ENCODE data around the gene ROS1.

ROS1 gene

GRCh38 chr6:117440706-117441525 is 15.2 kb upstream of the ROS1 start:
- DNase-seq, result no peak

DNA sequence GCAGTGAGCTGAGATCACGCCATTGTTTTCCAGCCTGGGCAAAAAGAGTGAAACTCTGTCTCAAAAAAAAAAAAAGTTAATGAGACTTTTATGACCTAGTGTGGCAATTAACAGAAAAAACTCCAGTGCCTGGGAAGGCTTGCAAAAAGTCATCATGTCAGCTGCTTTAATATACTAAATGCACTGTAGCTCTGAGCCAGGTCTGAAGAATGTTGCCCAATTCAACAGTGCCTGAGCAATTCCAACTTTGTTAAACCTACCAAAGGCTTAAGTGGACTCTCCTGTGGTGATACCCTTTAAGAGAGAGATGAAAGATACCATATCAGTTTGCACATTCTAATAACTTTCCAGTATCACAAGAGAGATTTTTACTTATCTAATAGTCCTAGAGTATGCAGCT is 6.5 kb upstream of the ROS1 start:
- DNase-seq, result no peak

DNA sequence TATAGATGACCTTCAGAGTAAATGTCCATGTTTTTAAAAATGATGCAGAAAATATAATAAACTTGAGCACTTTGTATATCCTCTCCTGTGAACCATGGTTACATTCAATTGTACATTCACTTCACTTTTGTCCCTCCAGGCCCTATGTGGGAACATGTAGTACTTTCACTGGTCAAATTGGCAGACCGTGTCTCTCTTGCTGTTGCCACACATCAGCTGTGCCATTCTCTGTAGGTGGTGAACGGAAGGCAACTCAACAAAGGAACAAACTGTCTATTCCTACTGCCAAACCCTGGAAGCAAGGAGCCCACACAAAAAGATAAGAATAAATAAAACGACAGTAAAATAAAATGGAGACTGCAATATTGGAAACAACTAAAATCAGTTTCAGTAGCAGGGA is 2.0 kb downstream of the ROS1 start:
- no peak for DNase-seq

GRCh38 chr6:117418320-117418719 is 7.4 kb downstream of the ROS1 start:
- DNase-seq, result no peak

DNA sequence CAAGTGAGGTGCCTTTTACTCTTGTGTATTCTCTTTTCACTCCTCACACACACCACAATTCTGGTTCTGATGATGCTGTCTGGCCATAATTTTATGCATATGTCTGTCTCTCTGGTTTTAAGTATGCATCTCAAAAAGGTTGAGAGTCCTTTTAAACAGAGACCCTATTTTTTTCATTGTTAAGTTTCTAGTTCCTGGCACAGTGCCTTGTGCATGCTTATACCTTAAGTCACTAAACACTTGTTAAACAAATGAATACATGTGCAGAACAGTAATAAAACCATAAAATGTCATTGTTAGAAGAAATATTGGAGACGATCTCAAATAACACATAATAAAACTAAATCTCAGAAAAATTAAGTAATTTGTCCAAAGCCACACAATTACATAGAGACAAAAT is 7.9 kb downstream of the ROS1 start:
- DNase-seq, result no peak

GRCh38 chr6:117414770-117415169 is 11.0 kb downstream of the ROS1 start:
- DNase-seq, result no peak

GRCh38 chr6:117411474-117411873 is 14.3 kb downstream of the ROS1 start:
- no peak for DNase-seq

GRCh38 chr6:117409863-117410262 is 15.9 kb downstream of the ROS1 start:
- DNase-seq, result no peak

GRCh38 chr6:117409420-117409819 is 16.3 kb downstream of the ROS1 start:
- no peak for DNase-seq

DNA sequence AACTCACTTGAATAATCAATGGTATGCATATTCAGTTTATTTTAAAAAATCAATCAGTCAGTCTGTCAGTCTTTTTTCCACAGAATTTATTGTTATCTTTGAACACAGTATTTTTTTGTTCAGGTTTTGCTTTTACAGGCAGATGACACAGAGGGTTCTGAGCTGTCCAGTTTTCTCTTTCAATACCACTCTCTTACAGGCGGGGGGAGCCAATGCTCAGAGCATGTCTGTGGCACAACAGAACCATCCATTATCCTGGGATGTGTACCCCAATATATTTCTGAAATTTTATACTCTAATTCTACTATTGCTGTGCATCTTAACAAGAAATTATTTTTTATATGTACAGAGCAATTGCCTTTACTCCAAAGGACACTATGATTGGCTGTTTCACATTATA is 21.2 kb downstream of the ROS1 start:
- no peak for DNase-seq

GRCh38 chr6:117401799-117402198 is 23.9 kb downstream of the ROS1 start:
- no peak for DNase-seq

GRCh38 chr6:117399924-117400323 is 25.8 kb downstream of the ROS1 start:
- no peak for DNase-seq

- DNase-seq, result no peak
Measured at GRCh38 chr6:117399126-117399525, 26.6 kb downstream of the ROS1 start.

GRCh38 chr6:117397536-117398227 is 28.1 kb downstream of the ROS1 start:
- DNase-seq, result no peak

DNA sequence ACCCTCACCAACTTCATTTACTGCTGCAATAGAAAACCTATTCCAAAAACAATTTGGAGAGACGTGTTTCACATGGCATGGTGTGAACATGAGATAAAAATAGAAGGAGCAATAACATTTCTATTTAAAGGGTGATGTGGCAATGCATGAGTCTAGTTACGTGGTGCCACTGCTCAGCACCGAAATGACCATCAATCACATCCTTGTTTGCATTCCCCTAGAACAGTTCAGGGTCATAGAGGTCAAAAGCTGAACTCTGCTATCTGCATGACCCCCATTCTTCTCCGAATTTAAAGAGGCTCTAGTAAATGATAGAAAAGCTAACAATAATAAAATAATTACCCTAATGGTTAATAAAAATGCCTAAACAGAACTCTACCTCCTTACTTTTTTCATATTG is 29.5 kb downstream of the ROS1 start:
- no peak for DNase-seq

DNA sequence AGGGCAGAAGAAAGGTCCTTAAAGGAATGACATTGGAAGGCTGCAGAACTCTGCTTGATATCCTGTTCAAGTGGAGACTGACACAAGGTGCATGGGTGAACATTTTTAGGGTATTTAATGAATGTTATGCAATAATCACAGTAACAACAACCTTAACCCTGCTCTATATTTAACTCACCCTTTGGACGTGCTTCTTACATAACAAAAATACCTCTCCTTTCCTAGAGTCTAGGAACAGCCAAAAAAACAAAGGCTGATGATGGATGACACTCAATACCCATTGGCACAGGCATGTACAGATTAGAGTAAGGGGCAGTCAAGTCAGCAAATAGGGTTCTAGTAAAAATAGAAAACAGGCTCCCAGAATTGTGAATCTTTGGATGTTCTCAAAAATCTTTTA is 30.6 kb downstream of the ROS1 start:
- no peak for DNase-seq

DNA sequence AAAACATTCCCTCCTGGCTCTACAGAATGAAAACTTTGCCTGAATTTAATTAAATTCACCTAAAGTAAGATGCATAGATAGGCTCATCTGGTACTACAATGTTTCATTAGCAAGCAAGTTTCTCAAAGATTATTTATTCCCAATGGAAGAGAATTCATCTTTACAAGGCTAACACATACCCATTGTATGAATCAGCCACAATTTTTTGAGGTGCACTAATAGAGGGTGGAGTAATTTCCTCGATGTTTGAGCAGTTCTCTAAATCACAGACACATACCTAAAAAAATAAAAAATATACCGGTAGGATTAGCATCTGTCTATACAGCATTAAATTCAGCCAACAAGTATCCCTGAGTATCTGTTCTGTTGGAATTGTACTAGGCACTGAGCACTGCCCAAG is 32.7 kb downstream of the ROS1 start:
- DNase-seq, result no peak

GRCh38 chr6:117391874-117392583 is 33.7 kb downstream of the ROS1 start:
- DNase-seq, result no peak

DNA sequence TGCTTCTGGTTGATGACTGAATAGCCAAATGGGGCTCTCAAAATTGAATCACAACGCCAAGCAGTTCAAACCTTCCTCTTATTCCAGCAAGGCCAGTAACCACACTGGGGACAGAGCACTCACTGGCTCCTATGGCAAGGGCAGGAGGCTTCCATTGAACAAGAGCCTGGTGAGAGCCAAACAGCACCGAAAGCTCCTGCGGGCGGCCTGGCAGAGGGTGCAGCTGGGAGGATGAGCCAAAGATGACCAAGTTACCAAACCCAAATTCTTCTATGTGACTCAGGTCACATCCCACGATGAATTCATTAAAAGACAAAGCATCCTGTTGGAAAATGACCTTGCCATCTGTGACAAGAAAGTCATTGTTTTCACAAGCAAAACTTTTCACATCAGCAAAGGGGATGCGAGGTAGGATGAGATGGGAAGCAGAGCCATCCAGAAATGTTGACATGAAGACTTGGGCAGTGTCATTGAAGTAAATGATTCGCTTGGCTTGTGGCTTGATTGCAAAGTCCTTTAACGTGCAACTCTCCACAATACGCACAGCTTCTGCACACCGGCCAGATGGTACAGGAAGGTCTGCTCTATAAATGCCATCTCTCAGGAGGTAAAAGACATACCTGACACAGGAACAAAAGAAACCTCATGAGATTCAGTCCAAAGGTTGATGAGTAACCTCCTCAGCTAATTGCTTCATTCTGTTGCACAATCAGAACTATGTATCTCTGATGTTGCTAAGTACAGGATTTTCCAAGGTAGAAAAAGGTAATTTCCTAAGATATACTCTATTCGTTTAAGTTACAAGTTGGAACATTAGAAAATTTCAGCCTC is 36.3 kb downstream of the ROS1 start:
- no peak for DNase-seq

DNA sequence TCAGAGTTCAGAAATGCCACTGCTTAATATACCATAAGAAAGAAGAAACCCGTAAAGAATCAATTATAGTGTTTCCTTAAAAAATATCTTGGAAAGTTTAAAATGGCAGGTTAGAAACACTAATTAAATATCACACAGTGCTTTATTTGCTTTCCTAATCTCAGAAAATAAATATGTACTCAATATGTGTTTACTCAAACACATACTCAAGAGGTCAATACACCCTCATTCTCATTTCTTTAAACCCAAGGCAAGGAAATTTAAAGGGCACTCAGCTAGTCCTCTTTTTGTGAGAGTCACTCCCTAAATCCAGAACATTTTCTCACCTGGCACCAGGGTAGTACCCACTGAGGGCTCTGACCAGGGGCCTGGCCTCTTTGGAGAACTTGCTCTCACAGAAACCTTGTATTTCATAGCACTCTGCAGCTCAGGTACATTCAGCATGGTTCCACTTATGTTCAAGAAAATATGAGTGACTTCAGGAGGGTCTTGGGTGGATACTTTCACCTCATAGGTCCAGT is 38.2 kb downstream of the ROS1 start:
- no peak for DNase-seq

GRCh38 chr6:117384659-117385058 is 41.1 kb downstream of the ROS1 start:
- DNase-seq, result no peak

DNA sequence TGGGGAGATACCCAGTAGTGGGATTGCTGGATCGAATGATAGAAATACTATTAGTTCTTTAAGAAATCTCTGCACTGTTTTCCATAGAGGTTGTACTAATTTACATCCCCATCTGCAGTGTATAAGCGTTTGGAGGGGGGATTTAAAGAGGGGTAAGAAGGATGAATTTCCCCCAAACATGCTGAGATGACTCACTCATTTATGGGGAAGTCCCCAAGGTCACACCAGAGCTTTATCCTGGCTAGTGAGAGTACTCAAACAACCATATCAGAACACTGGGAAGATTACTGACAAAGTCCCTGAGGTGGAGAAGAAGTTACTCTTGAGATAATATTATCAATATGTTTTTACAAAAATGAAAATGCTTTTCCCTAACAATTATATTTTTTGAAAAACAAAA is 44.0 kb downstream of the ROS1 start:
- DNase-seq, result no peak

DNA sequence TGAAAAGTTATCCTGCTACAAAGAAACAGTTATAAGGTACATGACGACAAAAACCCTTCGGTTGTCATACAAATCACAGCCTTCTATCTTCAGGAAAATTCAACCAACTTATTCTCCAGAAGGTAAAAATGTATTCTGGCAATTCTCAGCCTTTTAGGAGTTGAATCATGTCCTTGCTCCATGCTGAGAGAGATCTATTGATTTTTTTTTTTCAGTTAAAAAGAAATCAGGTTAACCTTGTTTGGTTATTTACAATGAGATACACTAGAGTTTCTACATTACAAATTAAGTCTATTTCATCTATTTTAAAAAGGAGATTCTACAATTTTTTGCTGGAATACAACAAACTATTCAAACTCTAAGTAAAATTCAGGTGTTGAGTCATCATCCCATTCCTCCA is 45.4 kb downstream of the ROS1 start:
- DNase-seq, result no peak

All from activated naive CD4-positive, alpha-beta T cell (primary cell).